ENCODE results near the gene LCP1. TPM values are rescaled to one million over a fixed set of nuclear protein-coding genes. Genes with fewer than 3 reads are reported as not detected.
A peak's percentile ranks its signal among the peaks of the same experiment; 100 is the strongest.
"Not testable (repeated sequence)": the region's sequence is repeated elsewhere in the genome, so short reads cannot be mapped to it uniquely, and the experiment has no call there.

LCP1 gene
- total RNA-seq, 1 experiment from 2014 or later = not detected

GRCh38 chr13:46165485-46166223 lies 16.3 kb downstream of the LCP1 start:
- DNase-seq (ENCODE audit: low spot score) = no peak
- in situ Hi-C loops (cut with HindIII; ENCODE audit: low sequenced_read_pairs) = no loop called here

DNA sequence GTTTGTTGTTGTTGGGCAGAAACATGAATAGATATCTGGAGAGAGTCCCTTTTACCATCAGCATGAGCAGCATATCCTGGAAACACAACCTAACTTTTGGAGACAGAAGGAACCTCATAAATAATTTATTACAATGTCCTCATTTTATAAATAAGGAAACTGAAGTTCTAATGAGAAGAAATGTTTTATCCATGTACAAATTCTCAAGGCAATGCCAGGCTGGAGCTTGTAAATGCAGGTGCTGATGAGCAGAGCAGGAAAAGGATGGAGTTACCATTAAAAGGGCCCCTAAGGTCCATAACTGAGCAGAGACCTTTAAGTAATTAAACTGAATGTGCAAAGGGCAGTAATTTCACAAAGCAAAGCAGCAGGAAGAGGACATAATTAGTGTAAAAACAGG lies 17.3 kb downstream of the LCP1 start:
- DNase-seq (ENCODE audit: low spot score) = no peak
- in situ Hi-C loops (cut with HindIII; ENCODE audit: low sequenced_read_pairs) = no loop called here

DNA sequence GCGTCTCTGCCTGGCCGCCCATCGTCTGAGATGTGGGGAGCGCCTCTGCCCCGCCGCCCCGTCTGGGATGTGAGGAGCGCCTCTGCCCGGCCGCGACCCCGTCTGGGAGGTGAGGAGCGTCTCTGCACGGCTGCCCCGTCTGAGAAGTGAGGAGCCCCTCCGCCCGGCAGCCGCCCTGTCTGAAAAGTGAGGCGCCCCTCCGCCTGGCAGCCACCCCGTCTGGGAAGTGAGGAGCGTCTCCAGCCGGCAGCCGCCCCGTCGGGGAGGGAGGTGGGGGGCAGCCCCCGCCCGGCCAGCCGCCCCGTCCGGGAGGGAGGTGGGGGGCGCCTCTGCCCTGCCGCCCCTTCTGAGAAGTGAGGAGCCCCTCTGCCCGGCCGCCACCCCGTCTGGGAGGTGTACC lies 19.2 kb downstream of the LCP1 start:
- DNase-seq (ENCODE audit: low spot score); in situ Hi-C loops (cut with HindIII; ENCODE audit: low sequenced_read_pairs): not testable (repeated sequence)

- in situ Hi-C loops (cut with HindIII; ENCODE audit: low sequenced_read_pairs) = no loop called here
- DNase-seq (ENCODE audit: low spot score) = peak; percentile 80
These were observed 21.4 kb downstream of the LCP1 start for GRCh38 chr13:46160471-46161066.

DNA sequence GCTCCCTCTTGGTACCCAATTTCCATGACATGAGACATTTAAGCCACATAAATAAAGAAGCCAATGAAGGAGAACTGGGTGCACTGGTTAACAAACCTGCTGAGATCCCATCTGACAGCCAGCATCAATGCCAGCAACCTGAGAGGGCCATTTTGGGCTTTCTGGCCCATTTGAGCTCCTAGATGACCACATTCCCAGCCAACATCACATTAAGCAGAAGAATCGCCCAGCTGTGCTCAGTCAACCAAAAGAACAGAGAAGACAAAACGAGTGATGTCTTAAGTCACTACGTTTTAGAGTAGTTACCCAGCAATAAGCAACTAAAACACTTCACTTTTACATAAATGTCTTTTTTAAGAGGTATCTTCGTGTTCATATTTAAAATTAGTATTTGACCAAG lies 21.9 kb downstream of the LCP1 start:
- DNase-seq (ENCODE audit: low spot score) = peak; percentile 89
- in situ Hi-C loops (cut with HindIII; ENCODE audit: low sequenced_read_pairs) = no loop called here

DNA sequence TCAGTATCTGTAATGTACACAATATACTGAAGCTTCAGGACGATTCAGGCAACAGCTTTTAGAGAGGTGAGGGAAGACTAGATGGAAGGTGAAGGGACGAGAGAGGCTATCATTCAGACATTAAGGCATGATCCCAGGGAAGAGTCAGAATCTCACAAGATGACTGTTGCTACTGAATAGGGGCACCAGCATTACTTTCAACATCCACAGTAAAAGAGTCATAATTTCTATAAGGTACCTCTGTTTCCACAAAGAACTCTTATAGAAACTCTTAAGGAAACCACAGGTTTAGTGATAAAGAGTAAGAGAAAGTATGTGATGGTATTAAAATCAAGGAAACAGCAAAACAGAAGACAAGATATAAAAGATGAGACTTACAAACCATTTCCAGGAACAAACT lies 23.0 kb downstream of the LCP1 start:
- in situ Hi-C loops (cut with HindIII; ENCODE audit: low sequenced_read_pairs) = no loop called here
- DNase-seq (ENCODE audit: low spot score) = no peak

GRCh38 chr13:46158222-46158621 lies 23.8 kb downstream of the LCP1 start:
- in situ Hi-C loops (cut with HindIII; ENCODE audit: low sequenced_read_pairs) = no loop called here
- DNase-seq (ENCODE audit: low spot score) = no peak

GRCh38 chr13:46154136-46154801 lies 27.7 kb downstream of the LCP1 start:
- no peak for DNase-seq (ENCODE audit: low spot score)
- in situ Hi-C loops (cut with HindIII; ENCODE audit: low sequenced_read_pairs) = no loop called here

DNA sequence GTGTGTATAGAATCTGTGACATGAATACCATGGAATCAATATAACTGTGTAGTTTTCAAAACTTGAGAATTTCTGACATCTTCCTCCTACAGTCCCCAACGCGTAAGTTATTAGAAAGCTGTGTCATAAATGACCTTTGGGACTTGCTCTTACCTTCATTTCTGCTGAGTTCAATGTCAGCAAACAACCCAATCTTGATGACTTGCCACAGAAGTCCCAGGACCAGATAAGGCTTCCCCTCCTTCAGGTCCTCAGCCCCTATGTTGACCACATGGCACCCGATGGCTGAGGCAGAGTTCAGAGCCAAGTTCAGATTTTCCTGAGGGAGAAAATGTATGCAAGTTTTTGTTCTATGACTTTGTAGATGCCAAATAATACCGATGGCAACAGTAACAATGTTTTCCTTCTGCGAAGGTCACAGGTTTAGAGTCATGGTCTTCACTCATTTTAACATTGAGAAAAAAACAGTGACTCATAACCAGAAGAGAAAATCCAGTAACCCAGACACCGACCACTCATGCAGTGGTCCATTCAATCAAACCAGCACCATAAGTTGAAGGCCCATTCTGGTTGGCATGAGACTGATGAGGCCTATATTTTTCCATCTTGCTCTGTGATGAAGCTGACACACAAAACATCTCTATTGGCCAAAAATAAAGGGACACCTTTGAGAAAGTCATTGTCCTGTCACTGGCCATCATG lies 29.2 kb downstream of the LCP1 start:
- in situ Hi-C loops (cut with HindIII; ENCODE audit: low sequenced_read_pairs) = no loop called here
- no peak for DNase-seq (ENCODE audit: low spot score)

- in situ Hi-C loops (cut with HindIII; ENCODE audit: low sequenced_read_pairs) = no loop called here
- no peak for DNase-seq (ENCODE audit: low spot score)
These were observed 31.8 kb downstream of the LCP1 start for GRCh38 chr13:46150134-46150693.

GRCh38 chr13:46149272-46150133 lies 32.5 kb downstream of the LCP1 start:
- in situ Hi-C loops (cut with HindIII; ENCODE audit: low sequenced_read_pairs) = no loop called here
- no peak for DNase-seq (ENCODE audit: low spot score)

GRCh38 chr13:46146898-46147297 lies 35.1 kb downstream of the LCP1 start:
- in situ Hi-C loops (cut with HindIII; ENCODE audit: low sequenced_read_pairs) = no loop called here
- no peak for DNase-seq (ENCODE audit: low spot score)

DNA sequence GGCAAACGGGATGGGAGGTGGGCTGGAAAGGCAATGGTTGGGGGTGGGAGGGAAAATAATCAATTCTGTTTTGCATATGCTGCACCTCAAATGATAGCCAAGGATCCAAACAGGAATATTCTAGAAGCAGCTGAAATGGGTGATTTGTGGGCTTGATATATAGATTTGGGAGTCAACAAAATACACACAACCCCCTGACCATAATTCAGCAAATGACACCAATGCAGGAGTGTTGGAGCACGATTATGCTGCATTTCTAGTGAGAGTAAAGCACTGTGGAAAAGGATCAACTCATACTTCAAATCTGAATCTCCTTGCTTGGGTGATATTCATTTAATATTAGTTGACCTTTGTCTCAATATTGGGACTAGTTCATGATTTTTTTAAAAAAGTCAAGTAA lies 36.0 kb downstream of the LCP1 start:
- in situ Hi-C loops (cut with HindIII; ENCODE audit: low sequenced_read_pairs) = no loop called here

DNA sequence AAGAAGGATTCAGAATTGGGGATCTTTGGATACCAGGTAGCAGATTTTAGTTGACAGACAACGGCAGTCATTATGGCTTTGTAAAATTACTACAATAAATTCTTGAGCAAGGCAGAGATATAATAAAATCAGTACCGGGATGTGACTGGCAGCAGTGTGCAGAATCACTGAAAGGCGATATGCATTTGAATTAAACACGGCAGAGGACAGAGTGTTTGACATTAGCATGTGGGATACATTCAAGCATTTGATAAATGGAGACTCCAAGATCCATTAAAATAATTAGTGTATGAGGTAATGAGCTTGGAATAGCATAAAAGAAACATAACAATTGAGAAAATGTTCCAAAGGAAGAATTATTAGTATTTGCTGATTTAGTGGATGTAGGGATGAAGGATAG lies 36.8 kb downstream of the LCP1 start:
- DNase-seq (ENCODE audit: low spot score) = no peak
- in situ Hi-C loops (cut with HindIII; ENCODE audit: low sequenced_read_pairs) = no loop called here

More for the DNA sequence above, 36.0 kb downstream of the LCP1 start:
- DNase-seq (ENCODE audit: low spot score) = no peak

DNA sequence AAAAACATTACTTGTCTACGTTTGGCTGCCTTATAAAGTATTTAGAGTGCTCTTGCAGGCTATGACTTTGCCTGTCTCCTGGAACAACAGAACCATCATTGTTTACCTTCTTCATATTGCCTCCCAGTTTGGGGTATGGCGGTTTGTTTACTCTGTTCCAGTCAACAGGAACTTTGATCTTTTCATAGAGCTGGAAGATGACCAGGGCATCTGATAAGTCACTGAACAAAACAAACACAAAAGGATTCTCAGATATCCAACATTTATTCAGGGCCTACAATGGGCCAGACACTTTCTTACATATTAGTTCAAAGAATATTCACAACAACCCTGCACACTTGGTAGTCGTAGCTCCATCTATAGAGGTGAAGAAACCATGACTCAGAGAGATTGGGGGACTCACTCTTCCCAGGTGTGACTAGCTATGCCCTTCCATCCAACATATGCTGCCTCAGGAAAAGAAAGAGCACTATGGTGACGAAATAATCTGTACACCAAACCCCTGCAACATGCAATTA lies 38.7 kb downstream of the LCP1 start:
- in situ Hi-C loops (cut with HindIII; ENCODE audit: low sequenced_read_pairs) = no loop called here
- DNase-seq (ENCODE audit: low spot score) = no peak

DNA sequence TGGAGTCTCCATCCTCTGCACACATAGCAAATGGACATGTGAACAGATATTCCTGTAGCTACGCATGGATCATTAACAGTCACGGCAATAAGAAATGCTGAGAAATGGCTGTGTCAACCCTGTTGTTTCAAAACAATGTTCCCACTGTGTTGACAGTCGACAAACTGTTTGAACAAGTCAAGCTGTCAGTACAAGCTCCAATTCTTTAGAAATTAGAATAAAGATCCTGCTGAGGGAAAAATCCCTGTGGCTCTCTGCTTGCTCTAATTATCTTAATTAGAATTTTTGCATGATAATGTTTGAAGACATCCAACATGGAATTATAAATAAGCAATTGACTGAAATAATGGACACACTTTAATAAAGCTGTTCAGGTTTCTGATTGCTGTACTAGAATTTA lies 39.2 kb downstream of the LCP1 start:
- in situ Hi-C loops (cut with HindIII; ENCODE audit: low sequenced_read_pairs) = no loop called here
- DNase-seq (ENCODE audit: low spot score) = no peak

DNA sequence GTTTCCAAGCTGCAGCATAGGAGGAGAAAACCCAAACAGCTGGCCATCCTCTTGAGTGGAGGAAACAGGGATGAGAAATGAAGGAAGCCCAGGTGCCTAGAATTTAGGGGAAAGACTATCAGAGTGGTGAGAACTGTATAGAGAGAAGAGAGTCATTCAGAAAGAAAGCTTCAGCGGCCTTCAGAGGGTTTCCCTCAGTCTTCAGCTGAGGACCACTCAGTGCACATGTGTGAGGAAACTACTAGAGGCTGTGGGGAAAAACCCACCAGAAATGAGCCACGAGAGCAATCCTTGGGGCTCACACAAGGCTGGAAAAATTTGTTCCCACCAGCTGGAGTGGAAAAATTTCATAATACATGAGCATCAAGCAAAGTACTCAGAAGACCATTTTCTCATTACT lies 41.9 kb downstream of the LCP1 start:
- in situ Hi-C loops (cut with HindIII; ENCODE audit: low sequenced_read_pairs) = no loop called here
- no peak for DNase-seq (ENCODE audit: low spot score)

GRCh38 chr13:46137627-46138317 lies 44.2 kb downstream of the LCP1 start:
- DNase-seq (ENCODE audit: low spot score) = no peak
- in situ Hi-C loops (cut with HindIII; ENCODE audit: low sequenced_read_pairs) = no loop called here

All from G401 (cell line).